CD4-positive, alpha-beta T cell treated with Interleukin-17A for 1 hour (primary cell): Measurements from ENCODE around the gene SLC25A24.
A peak's percentile ranks its signal among the peaks of the same experiment; 100 is the strongest.
"Not testable (repeated sequence)": the region's sequence is repeated elsewhere in the genome, so short reads cannot be mapped to it uniquely, and the experiment has no call there.

ENCODE experiments used
- DNase-seq: peaks from one replicate; pipeline ENCODE4 v3.0.0-alpha.2; 2020

SLC25A24 gene

GRCh38 chr1:108199781-108200686, at the start of gene SLC25A24:
SLC25A24 (minus strand) TSS chr1:108200343; CDS start chr1:108200138, 205 bp downstream.
- DNase-seq = peak; percentile 76

- not testable (repeated sequence) for DNase-seq
These were observed 43.8 kb upstream of the SLC25A24 start, which contains the start of gene NBPF4 for GRCh38 chr1:108243976-108244375. NBPF4 (minus strand) TSS chr1:108244076; CDS start chr1:108243761, 315 bp downstream.

GRCh38 chr1:108239426-108239825, 39.3 kb upstream of the SLC25A24 start:
- not testable (repeated sequence) for DNase-seq

GRCh38 chr1:108235308-108235707, 35.2 kb upstream of the SLC25A24 start:
- not testable (repeated sequence) for DNase-seq

GRCh38 chr1:108232183-108232582, 32.0 kb upstream of the SLC25A24 start:
- DNase-seq = not testable (repeated sequence)

GRCh38 chr1:108229976-108230375, 29.8 kb upstream of the SLC25A24 start:
- DNase-seq = not testable (repeated sequence)

- DNase-seq = not testable (repeated sequence)
These were observed 27.6 kb upstream of the SLC25A24 start for GRCh38 chr1:108227772-108228171.

- DNase-seq = not testable (repeated sequence)
These were observed 26.7 kb upstream of the SLC25A24 start for GRCh38 chr1:108226855-108227254.

- not testable (repeated sequence) for DNase-seq
These were observed 23.1 kb upstream of the SLC25A24 start for GRCh38 chr1:108223226-108223625.

- DNase-seq = not testable (repeated sequence)
These were observed 17.5 kb upstream of the SLC25A24 start for GRCh38 chr1:108217515-108218174.

GRCh38 chr1:108217007-108217406, 16.9 kb upstream of the SLC25A24 start:
- not testable (repeated sequence) for DNase-seq

GRCh38 chr1:108216028-108216890, 16.1 kb upstream of the SLC25A24 start:
- not testable (repeated sequence) for DNase-seq

- peak; percentile 39 for DNase-seq
These were observed 14.7 kb upstream of the SLC25A24 start for GRCh38 chr1:108214641-108215465.

GRCh38 chr1:108211014-108211413, 10.9 kb upstream of the SLC25A24 start:
- DNase-seq = no peak

GRCh38 chr1:108209456-108210108, 9.4 kb upstream of the SLC25A24 start:
- peak; percentile 12 for DNase-seq

- DNase-seq = no peak
These were observed 8.7 kb upstream of the SLC25A24 start for GRCh38 chr1:108208724-108209446.

GRCh38 chr1:108203582-108203981, 3.4 kb upstream of the SLC25A24 start:
- DNase-seq = not testable (repeated sequence)

GRCh38 chr1:108201687-108202086, 1.5 kb upstream of the SLC25A24 start:
- DNase-seq = no peak

- DNase-seq = peak; percentile 59
These were observed 526 bp upstream of the SLC25A24 start for GRCh38 chr1:108200687-108201051.

GRCh38 chr1:108199201-108199691, 897 bp downstream of the SLC25A24 start:
- DNase-seq = no peak
